Measurements from ENCODE around the gene ARHGAP6.

GRCh38 chrX:11449613-11450012, 216.1 kb downstream of the ARHGAP6 start:
- TF ChIP-seq MTA2 (IDR thresholded peaks at IDR 0.05; ENCODE audit: low read depth) (no peak), E2F1 (CRISPR knock-in tag; IDR thresholded peaks at IDR 0.05) (no peak), ZNF23 (CRISPR knock-in tag; IDR thresholded peaks at IDR 0.05) (no peak), CTCF (IDR thresholded peaks at IDR 0.05 in 2 of 3, conservative IDR thresholded peaks at IDR 0.05 in 1 of 3; ENCODE audit: insufficient read depth in 2 of 3, low read depth in 1 of 3, low read length in 3 of 3) (no peak), COPS2 (conservative IDR thresholded peaks at IDR 0.05) (no peak), HMGXB4 (CRISPR knock-in tag; IDR thresholded peaks at IDR 0.05) (no peak), TEAD2 (tag; IDR thresholded peaks at IDR 0.05) (no peak), PHB2 (IDR thresholded peaks at IDR 0.05; ENCODE audit: low read depth) (no peak)
